HUES64 (cell line): Measurements from ENCODE around the gene OR2C3.
"Not testable (repeated sequence)": the region's sequence is repeated elsewhere in the genome, so short reads cannot be mapped to it uniquely, and the experiment has no call there.

Experiments used
- H3K27ac ChIP-seq: 2 replicates; pipeline ENCODE4 v1.7.0; 2013; ENCODE audit warnings: low read depth, low read length, inconsistent platforms
- H3K27me3 ChIP-seq: 2 replicates; pipeline ENCODE4 v1.6.1; 2013; ENCODE audit warnings: mild to moderate bottlenecking, low read length; ENCODE audit not compliant: insufficient read depth
- H3K36me3 ChIP-seq: 2 replicates; pipeline ENCODE4 v1.6.1; 2013; ENCODE audit warnings: mild to moderate bottlenecking, low read length; ENCODE audit not compliant: insufficient read depth
- H3K4me1 ChIP-seq: 2 replicates; pipeline ENCODE4 v1.6.1; 2013; ENCODE audit warnings: mild to moderate bottlenecking, low read length, moderate library complexity; ENCODE audit not compliant: insufficient read depth
- H3K4me3 ChIP-seq: 2 replicates; pipeline ENCODE4 v1.5.1; 2013; ENCODE audit warnings: mild to moderate bottlenecking, low read length, moderate library complexity
- H3K9ac ChIP-seq: 2 replicates; pipeline ENCODE4 v1.6.1; 2013; ENCODE audit warnings: mild to moderate bottlenecking, low read depth, low read length
- H3K9me3 ChIP-seq: 2 replicates; pipeline ENCODE4 v1.6.1; 2013; ENCODE audit warnings: low read depth, low read length; ENCODE audit not compliant: insufficient read depth
- WGBS: fragments of 150-250, 120-280 bp; methylation state at CpG from one replicate; pipeline ENCODE4 v1.1.7; 2013; ENCODE audit warnings: missing lambda C conversion rate; 5-methylcytosine and 5-hydroxymethylcytosine counted together

Gene OR2C3

GRCh38 chr1:247517795-247518612 is 18.2 kb downstream of the OR2C3 start:
- WGBS = 96% methylated on average over 72 of the region's 72 CpGs

GRCh38 chr1:247506831-247507230 is 29.4 kb downstream of the OR2C3 start:
- Histone ChIP-seq H3K36me3 (no peaks in the 10 kb centered on the region), H3K4me3 (no peak overlapping the region), H3K27me3 (no peaks in the 10 kb centered on the region), H3K9me3 (no peaks in the 10 kb centered on the region), H3K4me1 (no peaks in the 10 kb centered on the region), H3K9ac (no peak overlapping the region), H3K27ac (no peak overlapping the region)
- 40% methylated on average over 2 of the region's 3 CpGs for WGBS

More at GRCh38 chr1:247517795-247518612, 18.2 kb downstream of the OR2C3 start:
- Histone ChIP-seq H3K27ac (no peak overlapping the region), H3K36me3 (no peaks in the 10 kb centered on the region), H3K9ac (no peak overlapping the region), H3K9me3 (peaks cover 3% of the 10 kb centered on the region; the same call in 1 of the 2 replicates), H3K27me3 (no peaks in the 10 kb centered on the region), H3K4me1 (no peaks in the 10 kb centered on the region), H3K4me3 (no peak overlapping the region)

DNA sequence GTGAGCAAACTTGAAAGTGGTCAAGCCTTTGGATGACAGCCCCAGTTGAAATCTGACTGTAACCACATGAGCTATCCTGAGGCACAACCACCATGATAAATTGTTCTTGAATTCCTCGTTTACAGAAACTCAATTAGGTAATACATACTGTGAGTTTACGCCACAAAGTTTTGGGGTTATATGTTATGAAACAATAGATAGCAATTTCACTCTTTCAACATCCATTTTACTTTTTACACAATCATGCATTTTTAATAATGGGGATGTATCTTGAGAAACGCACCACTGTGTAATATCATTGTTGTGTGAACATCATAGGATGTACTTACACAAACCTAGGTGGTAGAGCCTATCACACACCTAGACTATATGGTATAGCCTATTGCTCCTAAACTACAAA is 35.4 kb downstream of the OR2C3 start:
- Histone ChIP-seq H3K27ac (no peak overlapping the region), H3K36me3 (no peaks in the 10 kb centered on the region), H3K4me1 (no peaks in the 10 kb centered on the region), H3K9ac (no peak overlapping the region), H3K27me3 (no peaks in the 10 kb centered on the region), H3K9me3 (no peaks in the 10 kb centered on the region), H3K4me3 (no peak overlapping the region)
- 100% methylated on average over 1 of the region's 3 CpGs for WGBS

- no peak overlapping the region for H3K27ac ChIP-seq
- H3K9ac ChIP-seq = no peak overlapping the region
- no peaks in the 10 kb centered on the region for H3K36me3 ChIP-seq
- WGBS = 92% methylated on average over 9 of the region's 10 CpGs
- H3K4me1 ChIP-seq = no peaks in the 10 kb centered on the region
- no peaks in the 10 kb centered on the region for H3K9me3 ChIP-seq
- no peak overlapping the region for H3K4me3 ChIP-seq
- no peaks in the 10 kb centered on the region for H3K27me3 ChIP-seq
Observed at GRCh38 chr1:247496581-247497285, 39.5 kb downstream of the OR2C3 start.

DNA sequence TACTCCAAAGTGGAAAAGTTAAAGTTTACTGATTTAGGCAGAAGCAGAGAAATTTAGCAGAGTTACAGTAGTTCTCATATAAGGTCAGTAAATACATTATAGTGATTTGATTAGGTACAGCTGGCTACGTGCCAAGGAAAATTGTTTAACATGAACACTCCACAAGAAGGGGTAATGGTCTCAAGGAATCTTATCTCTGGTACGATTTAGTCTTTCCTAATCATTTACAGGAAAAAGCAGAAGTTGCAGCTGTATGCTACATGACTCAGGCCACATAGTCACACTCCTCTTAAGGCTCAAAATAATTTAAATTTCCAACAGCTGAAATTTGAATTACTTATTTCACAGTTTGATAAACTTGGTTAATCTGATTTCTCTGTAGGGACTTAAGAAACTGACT is 41.5 kb downstream of the OR2C3 start:
- Histone ChIP-seq H3K4me1 (no peaks in the 10 kb centered on the region), H3K36me3 (no peaks in the 10 kb centered on the region), H3K4me3 (no peak overlapping the region), H3K27ac (no peak overlapping the region), H3K9ac (no peak overlapping the region), H3K9me3 (no peaks in the 10 kb centered on the region), H3K27me3 (no peaks in the 10 kb centered on the region)
- 89% methylated on average over 2 of the region's 2 CpGs for WGBS

GRCh38 chr1:247493106-247493505 is 43.1 kb downstream of the OR2C3 start:
- no CpG with 5 or more reads among the region's 1 CpG for WGBS
- Histone ChIP-seq H3K4me1 (no peaks in the 10 kb centered on the region), H3K36me3 (no peaks in the 10 kb centered on the region), H3K27ac (no peak overlapping the region), H3K4me3 (no peak overlapping the region), H3K9ac (no peak overlapping the region), H3K27me3 (no peaks in the 10 kb centered on the region), H3K9me3 (no peaks in the 10 kb centered on the region)

- no peaks in the 10 kb centered on the region for H3K36me3 ChIP-seq
- H3K27ac ChIP-seq = no peak overlapping the region
- no peak overlapping the region for H3K4me3 ChIP-seq
- 95% methylated on average over 12 of the region's 12 CpGs for WGBS
- H3K9ac ChIP-seq = no peak overlapping the region
- H3K27me3 ChIP-seq = no peaks in the 10 kb centered on the region
- no peaks in the 10 kb centered on the region for H3K4me1 ChIP-seq
- H3K9me3 ChIP-seq = no peaks in the 10 kb centered on the region
Observed at GRCh38 chr1:247491328-247491727, 44.9 kb downstream of the OR2C3 start.

- Histone ChIP-seq H3K4me3 (no peak overlapping the region), H3K36me3 (no peaks in the 10 kb centered on the region), H3K27me3 (no peaks in the 10 kb centered on the region), H3K4me1 (no peaks in the 10 kb centered on the region), H3K9ac (no peak overlapping the region), H3K27ac (no peak overlapping the region), H3K9me3 (no peaks in the 10 kb centered on the region)
Observed at GRCh38 chr1:247487057-247487456, 49.2 kb downstream of the OR2C3 start.

- Histone ChIP-seq H3K9me3 (no peaks in the 10 kb centered on the region), H3K36me3 (no peaks in the 10 kb centered on the region), H3K27me3 (no peaks in the 10 kb centered on the region), H3K4me1 (no peaks in the 10 kb centered on the region), H3K9ac (no peak overlapping the region), H3K4me3 (no peak overlapping the region), H3K27ac (no peak overlapping the region)
- WGBS = 100% methylated on average over 1 of the region's 1 CpG
Observed at GRCh38 chr1:247482747-247483146, 53.5 kb downstream of the OR2C3 start.

DNA sequence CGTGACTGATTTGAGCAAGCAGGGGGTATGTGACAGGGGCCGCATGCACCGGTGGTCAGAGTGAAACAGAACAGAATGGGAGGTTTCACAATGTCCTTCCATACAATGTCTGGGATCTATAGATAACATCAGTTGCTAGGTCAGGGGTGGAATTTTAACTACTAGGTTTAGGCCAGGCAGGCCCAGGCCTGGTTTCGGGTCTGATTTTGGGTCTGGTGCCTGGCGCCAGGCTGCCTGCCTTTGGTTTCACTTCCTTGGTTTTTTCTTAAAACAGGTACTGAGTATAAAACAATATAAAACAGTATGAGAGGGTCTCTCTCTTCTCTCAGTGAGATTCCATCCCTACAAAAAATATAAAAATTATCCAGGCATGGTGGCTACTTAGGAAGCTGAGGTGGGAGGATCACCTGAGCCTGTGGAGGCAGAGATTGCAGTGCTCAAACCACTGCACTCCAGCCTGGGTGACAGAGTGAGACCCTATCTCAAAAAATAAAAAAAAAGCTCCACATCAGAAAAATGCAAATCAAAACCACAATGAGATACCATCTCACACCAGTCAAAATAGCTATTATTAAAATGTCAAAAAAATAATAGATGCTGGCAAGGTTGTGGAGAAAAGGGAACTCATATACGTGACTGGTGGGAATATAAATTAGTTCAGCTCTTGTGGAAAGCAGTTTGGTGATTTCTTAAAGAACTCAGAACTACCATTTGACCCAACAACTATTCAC is 59.7 kb downstream of the OR2C3 start:
- not testable (repeated sequence) for H3K27ac ChIP-seq, H3K27me3 ChIP-seq, H3K9ac ChIP-seq, H3K4me3 ChIP-seq, H3K36me3 ChIP-seq, H3K9me3 ChIP-seq
- H3K4me1 ChIP-seq = peaks cover 23% of the 10 kb centered on the region
- WGBS = 97% methylated on average over 5 of the region's 6 CpGs

DNA sequence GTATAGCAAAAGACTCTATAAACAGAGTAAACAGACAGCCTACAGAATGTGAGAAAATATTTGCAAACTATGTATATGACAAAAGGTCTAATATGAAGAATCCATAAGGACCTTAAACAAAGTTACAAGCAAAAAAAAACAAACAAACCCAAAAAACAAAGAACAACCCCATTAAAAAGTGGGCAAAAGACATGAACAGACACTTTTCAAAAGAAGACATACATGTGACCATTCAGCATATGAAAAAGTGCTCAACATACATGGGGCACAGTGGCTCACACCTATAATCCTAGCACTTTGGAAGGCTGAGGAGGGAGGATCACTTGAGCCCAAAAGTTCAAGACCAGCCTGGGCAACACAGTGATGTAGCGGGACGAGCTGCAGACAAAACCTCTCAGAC is 60.4 kb downstream of the OR2C3 start:
- H3K4me3 ChIP-seq = no peak overlapping the region
- no peak overlapping the region for H3K27ac ChIP-seq
- no peaks in the 10 kb centered on the region for H3K36me3 ChIP-seq
- H3K4me1 ChIP-seq = peaks cover 23% of the 10 kb centered on the region
- WGBS = 97% methylated on average over 2 of the region's 2 CpGs
- no peak overlapping the region for H3K9ac ChIP-seq
- 0 out of 2 replicates have a peak, but pooled peaks cover 2% of the 10 kb centered on the region for H3K9me3 ChIP-seq
- no peaks in the 10 kb centered on the region for H3K27me3 ChIP-seq
